Left ventricle myocardium inferior (tissue), 1 donor: ENCODE measurements around the gene CAST. TPM values are rescaled to one million over a fixed set of nuclear protein-coding genes. Genes with fewer than 3 reads are reported as not detected.

Experiments used
- DNase-seq: peaks from one replicate; pipeline ENCODE4 v3.0.0-alpha.2; 2020
- H3K27ac ChIP-seq: fragments of 200-600 bp; replicated peaks from 2 replicates; pipeline ENCODE4 v1.8.0; 2021
- H3K27me3 ChIP-seq: fragments of 200-600 bp; 2 replicates; pipeline ENCODE4 v1.8.0; 2021; ENCODE audit warnings: low read depth
- H3K36me3 ChIP-seq: fragments of 200-600 bp; 2 replicates; pipeline ENCODE4 v1.8.0; 2021
- H3K4me1 ChIP-seq: fragments of 200-600 bp; 2 replicates; pipeline ENCODE4 v1.8.0; 2021
- H3K4me3 ChIP-seq: fragments of 200-600 bp; 2 replicates; pipeline ENCODE4 v1.8.0; 2021; ENCODE audit warnings: mild to moderate bottlenecking, moderate library complexity
- H3K9me3 ChIP-seq: fragments of 200-600 bp; replicated peaks from 2 replicates; pipeline ENCODE4 v1.8.0; 2021
- CTCF ChIP-seq: fragments of 200-600 bp; IDR thresholded peaks from 2 replicates; pipeline ENCODE4 v1.8.0; 2021; ENCODE audit warnings: antibody characterized with exemption, mild to moderate bottlenecking, borderline replicate concordance
- intact Hi-C: fragments of 100-400 bp; cut with micrococcal nuclease; formaldehyde crosslinking; loops from one replicate; pipeline ENCODE4 v1.11.0; 2022
- total RNA-seq: library from RNA; stranded (reverse); fragmentation: NEBNext Ultra II Directional; extraction: Animal tissue kit (Norgen Biotek cat#: 25700); gene quantifications from one replicate; pipeline ENCODE4 v1.2.1, GENCODE V29; 2021
- donor health status: DM: no; HTN: yes; CAD: no; lungs with severe emphysema.

CAST gene
- total RNA-seq, 1 donor from 2014 or later = 649 TPM

- TF ChIP-seq CTCF = no peak
- intact Hi-C loops = no loop called here
- Histone ChIP-seq H3K36me3 (no peaks in the 10 kb centered on the region), H3K4me3 (peak overlapping the region; percentile 94), H3K27me3 (no peaks in the 10 kb centered on the region), H3K27ac (peak overlapping the region; percentile 99), H3K9me3 (no peaks in the 10 kb centered on the region), H3K4me1 (peaks cover 51% of the 10 kb centered on the region)
- DNase-seq = peak; percentile 93
Measured at GRCh38 chr5:96662725-96663518, 746 bp downstream of the CAST start.

DNA sequence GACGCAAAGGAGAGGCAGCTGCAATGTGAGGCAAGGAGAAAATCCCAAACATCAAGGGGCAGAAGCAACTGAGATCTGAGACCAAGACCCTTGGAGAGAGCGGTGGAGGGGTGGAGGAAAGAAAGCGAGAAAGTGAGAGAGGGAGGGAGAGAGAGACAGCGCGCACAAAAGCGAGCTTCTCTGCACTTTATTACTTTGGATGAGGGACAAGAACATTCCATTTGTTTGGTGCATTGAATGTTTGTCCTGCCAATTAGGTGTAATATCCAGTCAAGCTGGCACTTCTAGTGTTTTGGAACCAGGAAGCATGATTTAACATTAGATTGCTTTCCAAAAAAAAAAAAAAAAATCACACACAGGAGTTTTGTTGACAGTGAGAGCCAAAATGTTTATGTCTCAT, 1.4 kb downstream of the CAST start:
- Histone ChIP-seq H3K9me3 (no peaks in the 10 kb centered on the region), H3K36me3 (no peaks in the 10 kb centered on the region), H3K4me1 (peaks cover 58% of the 10 kb centered on the region), H3K27ac (peak overlapping the region; percentile 99), H3K4me3 (peak overlapping the region; percentile 94), H3K27me3 (no peaks in the 10 kb centered on the region)
- TF ChIP-seq CTCF = no peak
- no peak for DNase-seq
- intact Hi-C loops = no loop called here

- intact Hi-C loops = no loop called here
- Histone ChIP-seq H3K4me3 (no peak overlapping the region), H3K27ac (peak overlapping the region; percentile 11), H3K9me3 (no peaks in the 10 kb centered on the region), H3K27me3 (no peaks in the 10 kb centered on the region), H3K36me3 (no peaks in the 10 kb centered on the region), H3K4me1 (peaks cover 69% of the 10 kb centered on the region)
- DNase-seq = no peak
- no peak for TF ChIP-seq CTCF
Measured at GRCh38 chr5:96664669-96665068, 2.5 kb downstream of the CAST start.

- no peak for DNase-seq
- no peak for TF ChIP-seq CTCF
- no peak overlapping the region for H3K4me3 ChIP-seq
- no peaks in the 10 kb centered on the region for H3K27me3 ChIP-seq
- H3K27ac ChIP-seq = peak overlapping the region; percentile 32
- no peaks in the 10 kb centered on the region for H3K9me3 ChIP-seq
- no peaks in the 10 kb centered on the region for H3K36me3 ChIP-seq
- intact Hi-C loops = no loop called here
- peaks cover 69% of the 10 kb centered on the region for H3K4me1 ChIP-seq
Measured at GRCh38 chr5:96668725-96669124, 6.5 kb downstream of the CAST start.

DNA sequence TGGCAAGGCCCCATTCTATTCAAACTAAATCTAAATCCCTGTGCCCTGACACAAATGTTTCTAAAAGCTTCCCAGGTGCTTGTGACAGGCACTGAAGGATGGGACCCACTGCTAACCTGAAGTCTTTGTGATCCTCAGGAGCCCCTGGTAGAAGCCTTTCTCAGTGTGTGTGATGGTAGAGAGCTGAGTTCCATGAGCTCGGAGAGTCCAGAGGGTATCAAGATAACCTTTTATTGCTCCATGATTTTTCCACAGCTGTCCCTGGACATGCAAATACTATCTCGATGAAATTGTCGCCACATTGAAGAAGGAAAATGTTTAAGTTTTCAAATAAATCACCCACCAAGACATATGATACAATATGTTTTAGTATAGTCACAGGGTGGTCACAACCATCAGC, 7.7 kb downstream of the CAST start:
- no peaks in the 10 kb centered on the region for H3K27me3 ChIP-seq
- TF ChIP-seq CTCF = no peak
- H3K9me3 ChIP-seq = no peaks in the 10 kb centered on the region
- H3K36me3 ChIP-seq = no peaks in the 10 kb centered on the region
- H3K4me3 ChIP-seq = no peak overlapping the region
- no peak for DNase-seq
- H3K4me1 ChIP-seq = peaks cover 58% of the 10 kb centered on the region
- H3K27ac ChIP-seq = peak overlapping the region; percentile 43
- intact Hi-C loops = no loop called here
